ENCODE data around the gene CDK3. TPM values are rescaled to one million over a fixed set of nuclear protein-coding genes. Genes with fewer than 3 reads are reported as not detected.

CDK3 gene
- 0.77 and 2.7 TPM in 2 replicates for total RNA-seq

GRCh38 chr17:76000755-76001521 lies at the start of gene CDK3:
Gene CDK3, plus strand, starts transcription at chr17:76000855. Its CDS starts 571 bp downstream, at chr17:76001426.

GRCh38 chr17:75978938-75979704 lies 21.5 kb upstream of the CDK3 start, which contains the start of the genes ACOX1 and TEN1:
Gene ACOX1, minus strand, starts transcription at chr17:75979166. Its CDS starts 93 bp downstream, at chr17:75979073.
Gene TEN1, plus strand, starts transcription at chr17:75979240. Its CDS starts 6,953 bp downstream, at chr17:75986193.

GRCh38 chr17:76027159-76027839 lies 26.6 kb downstream of the CDK3 start, which contains the start of gene EVPL:
Gene EVPL, minus strand, starts transcription at chr17:76027306. Its CDS starts 108 bp downstream, at chr17:76027198.

Other genes starting within 250 kb of the CDK3 start
- gene GALK1, start 235.7 kb upstream of the CDK3 start, total RNA-seq: 46.3 and 48.2 TPM in 2 replicates
- 10.3 and 17.0 TPM in 2 replicates for gene UNK, start 216.0 kb upstream of the CDK3 start, total RNA-seq
- 0.70 and 1.6 TPM in 2 replicates for gene UNC13D, start 156.5 kb upstream of the CDK3 start, total RNA-seq
- gene WBP2, start 145.5 kb upstream of the CDK3 start, total RNA-seq: 51.3 and 60.2 TPM in 2 replicates
- 25.0 and 34.0 TPM in 2 replicates for gene TRIM47, start 122.3 kb upstream of the CDK3 start, total RNA-seq
- 21.9 and 37.7 TPM in 2 replicates for gene TRIM65, start 103.9 kb upstream of the CDK3 start, total RNA-seq
- gene MRPL38, start 96.0 kb upstream of the CDK3 start, total RNA-seq: 16.5 and 20.1 TPM in 2 replicates
- 4.9 and 6.8 TPM in 2 replicates for gene FBF1, start 59.8 kb upstream of the CDK3 start, total RNA-seq
- gene ACOX1, start 21.7 kb upstream of the CDK3 start, total RNA-seq: 19.1 and 24.3 TPM in 2 replicates
- gene TEN1, start 21.6 kb upstream of the CDK3 start, total RNA-seq: 14.7 and 37.5 TPM in 2 replicates
- not detected in 2 replicates for gene EVPL, start 26.5 kb downstream of the CDK3 start, total RNA-seq
- gene SRP68, start 71.7 kb downstream of the CDK3 start, total RNA-seq: 16.7 and 24.9 TPM in 2 replicates
- not detected in 2 replicates for gene GALR2, start 73.9 kb downstream of the CDK3 start, total RNA-seq
- gene ZACN, start 78.3 kb downstream of the CDK3 start, total RNA-seq: not detected in 2 replicates
- gene EXOC7, start 102.9 kb downstream of the CDK3 start, total RNA-seq: 48.9 and 49.9 TPM in 2 replicates
- gene FOXJ1, start 140.4 kb downstream of the CDK3 start, total RNA-seq: not detected in 2 replicates
- gene RNF157, start 239.6 kb downstream of the CDK3 start, total RNA-seq: 0.12 and 0.34 TPM in 2 replicates

All from pericardium fibroblast (primary cell).